NCI-H1930 (cell line): ENCODE data around the gene FAM78A.
"Not testable (repeated sequence)": the region's sequence is repeated elsewhere in the genome, so short reads cannot be mapped to it uniquely, and the experiment has no call there.

ENCODE experiments used
- DNase-seq, 2 experiments: peaks; one replicate each; lab custom pipeline; 2025; lab: John Stamatoyannopoulos, UW

FAM78A gene

GRCh38 chr9:131263033-131263343, 13.3 kb downstream of the FAM78A start:
- not testable (repeated sequence) for DNase-seq

GRCh38 chr9:131262327-131263032, 13.8 kb downstream of the FAM78A start:
- DNase-seq = no peak

GRCh38 chr9:131260751-131261452, 15.4 kb downstream of the FAM78A start:
- no peak for DNase-seq

DNA sequence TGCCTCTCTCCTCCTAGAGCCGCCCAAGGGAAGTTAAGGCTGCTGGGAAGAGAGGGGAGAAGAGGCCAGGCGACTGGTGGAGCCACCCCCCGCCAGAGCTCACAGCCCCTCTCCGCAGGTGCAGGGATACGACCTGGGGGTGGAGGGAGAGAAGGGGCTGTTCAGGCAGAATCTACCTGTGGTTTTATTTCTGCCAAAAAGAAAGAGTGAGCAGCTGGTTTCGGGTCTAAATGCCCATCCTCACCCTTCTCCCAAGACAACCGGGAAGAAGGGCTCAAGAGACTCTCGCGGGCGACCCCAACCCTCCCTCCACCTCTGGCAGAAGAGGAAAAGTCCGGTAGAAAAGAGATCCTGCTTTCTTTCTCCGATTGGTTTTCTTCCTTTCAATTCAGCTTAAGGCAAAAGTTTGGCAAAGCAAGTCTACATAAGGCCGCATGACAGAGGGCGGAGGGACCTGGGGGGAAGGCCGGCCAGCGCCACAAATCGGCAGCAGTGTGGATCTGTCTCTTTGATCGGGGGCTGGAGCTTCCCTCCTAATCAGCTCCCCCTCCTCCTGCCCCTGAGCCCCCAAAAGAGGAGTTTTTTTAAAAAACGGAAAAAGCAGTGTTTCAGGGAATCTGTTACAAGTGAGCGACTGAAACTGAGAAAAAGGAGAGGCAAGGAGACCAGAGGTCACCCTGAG, 16.3 kb downstream of the FAM78A start:
- DNase-seq = no peak

DNA sequence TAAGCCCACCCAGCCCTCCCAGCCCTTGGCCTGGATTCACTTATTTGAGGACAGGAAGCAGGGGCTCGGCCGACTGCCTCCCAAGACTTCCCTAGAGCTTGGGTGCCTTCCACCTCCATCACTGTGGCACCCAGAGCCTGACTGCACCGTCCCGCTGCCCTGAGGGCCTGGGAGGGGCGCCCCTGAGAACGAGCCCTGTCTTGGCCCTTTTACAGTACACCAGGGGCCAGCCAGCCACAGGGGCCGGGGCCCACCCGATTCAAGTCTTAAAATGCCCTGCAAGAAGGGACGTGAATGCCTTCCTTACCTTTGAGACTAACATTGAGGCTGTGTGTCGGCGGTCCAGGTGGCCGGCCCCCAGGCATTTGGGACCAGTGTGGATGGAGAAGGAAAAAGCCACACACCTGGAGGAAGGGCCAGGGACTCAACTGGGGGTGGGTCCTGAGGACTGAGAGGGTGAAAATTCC, 16.8 kb downstream of the FAM78A start:
- no peak for DNase-seq

DNA sequence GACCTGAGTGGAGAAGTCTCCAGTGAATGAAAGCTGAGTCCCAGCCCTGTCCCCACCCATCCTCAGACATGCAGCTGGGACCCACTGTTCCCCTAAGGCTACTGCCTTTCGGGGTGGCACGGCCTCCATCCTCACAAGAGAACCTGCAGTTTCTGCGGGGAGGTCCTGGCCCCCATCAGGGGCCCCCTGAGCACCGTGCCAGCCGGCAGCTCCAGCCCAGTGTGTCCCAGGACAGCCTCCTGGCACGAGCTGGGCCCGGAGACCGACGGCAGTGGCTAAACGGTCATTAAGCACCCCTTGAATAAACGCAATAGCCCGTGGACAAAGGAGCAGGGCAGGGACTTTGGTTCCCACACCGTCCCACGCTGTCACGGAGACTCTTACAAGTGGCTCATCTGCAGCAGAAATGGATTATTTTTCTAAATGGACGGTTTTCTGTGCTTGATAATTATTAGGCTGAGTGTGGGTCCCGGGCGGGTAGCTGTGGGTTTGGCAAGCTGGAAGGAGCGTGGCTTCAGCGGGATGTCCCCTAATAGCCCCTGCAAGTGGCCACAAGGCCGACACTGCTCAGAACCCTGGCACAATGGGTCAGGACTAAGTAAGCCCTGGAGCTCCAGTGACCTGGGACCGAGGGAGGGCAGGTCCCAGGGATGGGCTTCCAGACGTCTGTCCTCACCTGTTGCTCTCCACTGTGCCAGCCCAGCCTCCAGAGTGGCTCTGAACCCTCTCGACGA, 17.4 kb downstream of the FAM78A start:
- DNase-seq = no peak

- DNase-seq = no peak
Observed at GRCh38 chr9:131258186-131258585, 18.1 kb downstream of the FAM78A start.

- no peak for DNase-seq
Observed at GRCh38 chr9:131257266-131258025, 18.9 kb downstream of the FAM78A start.

DNA sequence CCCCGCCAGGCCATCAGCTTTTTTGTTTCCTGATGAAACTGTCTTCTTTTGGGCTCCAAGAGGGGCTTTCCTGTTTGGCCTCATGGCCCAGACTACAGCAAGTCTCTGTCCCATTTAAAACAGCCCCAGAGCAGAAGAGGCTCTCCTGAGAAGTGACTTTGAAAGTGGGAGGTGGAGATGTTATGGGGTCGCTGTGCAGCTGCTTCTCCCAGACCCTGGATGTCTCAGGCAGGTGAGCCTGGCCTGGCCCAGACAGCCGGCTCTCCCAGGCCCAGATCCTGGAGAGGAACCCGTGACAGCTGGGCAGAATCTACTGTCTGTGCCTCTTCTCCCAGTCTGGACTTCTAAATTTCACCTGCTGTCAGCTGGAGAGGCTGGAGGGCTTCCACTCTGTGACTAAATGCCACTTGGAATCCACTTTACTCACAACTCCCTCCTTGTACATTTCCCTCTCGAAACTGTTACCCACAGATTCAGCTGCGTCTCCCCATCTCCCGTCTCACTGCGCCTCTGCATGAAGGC, 20.6 kb downstream of the FAM78A start:
- no peak for DNase-seq

- no peak for DNase-seq
Observed at GRCh38 chr9:131254626-131255025, 21.7 kb downstream of the FAM78A start.

DNA sequence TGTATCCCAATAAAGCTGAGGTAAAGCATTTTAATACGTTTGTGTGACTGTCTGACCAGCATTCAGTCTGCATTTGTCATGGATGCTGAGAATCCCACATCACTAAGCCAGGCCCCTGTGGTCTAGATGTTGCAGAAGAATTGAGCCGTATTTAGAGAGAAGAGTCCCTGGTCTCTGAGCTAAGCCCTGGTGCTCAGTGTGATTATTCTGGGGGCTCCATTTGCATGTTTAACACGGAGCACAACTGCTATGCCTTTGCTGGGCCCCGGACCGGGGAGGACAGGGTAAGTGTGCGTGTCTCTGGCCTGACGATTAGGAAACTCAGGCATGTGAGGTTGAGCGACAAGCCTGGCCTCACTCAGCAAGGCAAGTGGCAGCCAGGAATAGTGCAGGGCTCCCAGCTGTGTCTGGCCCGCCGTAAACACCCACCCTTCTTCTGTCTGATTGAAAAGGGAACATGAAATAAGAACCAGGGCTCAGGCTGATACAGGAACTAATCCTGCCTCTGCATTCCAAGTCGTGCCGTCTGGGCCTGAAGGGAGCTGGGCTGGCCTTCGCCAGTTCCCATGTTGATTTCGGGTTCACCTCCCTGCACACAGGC, 22.3 kb downstream of the FAM78A start:
- no peak for DNase-seq

- no peak for DNase-seq
Observed at GRCh38 chr9:131252120-131252519, 24.2 kb downstream of the FAM78A start.

DNA sequence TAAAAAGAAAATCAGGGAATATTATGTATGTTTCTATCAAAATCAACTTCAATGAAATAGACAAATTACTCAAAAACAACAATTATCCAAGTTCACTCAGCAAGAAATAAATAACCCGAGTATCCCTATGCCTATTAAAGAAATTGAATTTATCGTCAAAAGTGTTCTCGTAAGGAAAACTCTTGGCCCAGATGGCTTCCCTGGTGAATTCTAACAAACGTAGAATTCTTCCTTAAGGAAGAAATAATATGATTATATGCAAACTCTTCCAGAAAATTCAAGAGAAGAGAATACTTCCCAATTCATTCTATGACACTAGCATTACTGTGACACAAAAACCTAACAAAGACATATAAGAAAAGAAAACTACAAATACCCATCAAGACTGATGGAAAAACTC, 29.7 kb downstream of the FAM78A start:
- no peak for DNase-seq

GRCh38 chr9:131244331-131244730, 32.0 kb downstream of the FAM78A start:
- not testable (repeated sequence) for DNase-seq

DNA sequence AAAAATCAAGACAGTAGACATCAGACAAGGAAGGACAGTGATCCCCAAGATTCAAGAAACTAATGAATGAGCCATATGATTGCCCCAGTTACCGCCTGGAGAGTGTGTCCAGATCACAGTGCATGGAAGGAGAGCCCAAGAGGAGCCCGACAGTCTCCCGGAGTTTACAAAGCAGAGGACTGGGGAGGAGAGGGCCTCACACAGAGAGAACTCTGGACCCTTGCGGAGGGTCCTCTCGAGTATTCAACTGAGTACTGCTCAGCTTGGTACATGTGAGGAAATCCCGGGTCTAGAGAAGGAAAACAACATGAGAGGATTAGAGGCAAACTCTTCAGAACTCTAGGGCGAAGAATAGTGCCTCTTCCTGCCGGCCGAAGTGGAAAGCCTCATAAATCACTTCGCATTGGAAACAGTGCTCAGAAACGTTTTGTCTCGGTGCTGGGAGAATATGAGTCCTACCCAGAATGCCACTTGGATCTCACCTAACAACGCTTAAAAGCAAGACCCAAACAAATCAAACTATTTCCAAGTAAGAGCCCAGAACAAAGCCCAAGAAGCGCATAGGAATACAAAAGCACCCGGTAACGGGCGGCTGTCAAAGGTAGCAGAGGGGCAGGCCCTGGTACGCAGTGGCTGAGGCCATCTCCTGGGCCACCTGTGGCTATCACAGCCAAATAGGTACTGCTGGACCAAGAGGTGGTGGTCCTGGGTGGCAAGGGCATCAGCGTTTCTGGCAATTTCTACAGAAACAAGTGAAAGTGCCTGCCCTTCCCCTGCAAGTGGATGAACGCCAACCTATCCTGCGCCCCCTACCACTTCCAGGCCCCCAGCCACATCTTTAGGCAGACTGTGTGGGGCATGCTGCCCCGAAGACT, 36.0 kb downstream of the FAM78A start:
- DNase-seq = no peak

GRCh38 chr9:131239161-131239975, 36.9 kb downstream of the FAM78A start:
- DNase-seq = no peak

DNA sequence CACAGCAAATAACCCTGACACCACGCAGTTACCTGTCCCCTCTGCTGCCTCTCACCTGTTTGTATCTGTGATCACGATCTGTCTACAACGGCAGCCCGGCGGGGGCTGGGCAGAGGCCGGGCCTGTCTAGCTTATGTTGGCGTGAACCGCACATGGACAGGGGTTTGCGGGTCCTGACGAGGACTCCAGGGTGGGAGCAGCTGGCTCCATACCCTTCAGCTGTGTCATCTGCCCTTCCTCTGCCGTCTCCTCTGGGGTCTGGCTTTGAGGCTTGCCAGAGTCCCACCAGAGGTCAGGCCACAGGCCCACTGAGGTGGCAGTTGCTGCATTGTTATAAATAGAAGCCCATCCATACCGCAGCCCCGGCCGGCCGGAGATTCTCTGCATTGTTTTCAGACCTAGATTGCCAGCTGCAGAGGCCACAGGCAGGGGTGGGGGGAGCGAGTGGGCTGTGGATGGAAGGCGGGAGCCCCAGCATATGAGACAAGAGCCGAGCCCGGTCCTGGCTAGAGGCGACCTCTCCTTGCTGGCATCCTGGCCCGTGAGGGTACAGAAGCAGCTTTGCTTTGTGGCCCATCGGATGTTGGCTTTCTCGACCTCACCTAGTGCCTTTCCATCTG, 37.8 kb downstream of the FAM78A start:
- DNase-seq = no peak

DNA sequence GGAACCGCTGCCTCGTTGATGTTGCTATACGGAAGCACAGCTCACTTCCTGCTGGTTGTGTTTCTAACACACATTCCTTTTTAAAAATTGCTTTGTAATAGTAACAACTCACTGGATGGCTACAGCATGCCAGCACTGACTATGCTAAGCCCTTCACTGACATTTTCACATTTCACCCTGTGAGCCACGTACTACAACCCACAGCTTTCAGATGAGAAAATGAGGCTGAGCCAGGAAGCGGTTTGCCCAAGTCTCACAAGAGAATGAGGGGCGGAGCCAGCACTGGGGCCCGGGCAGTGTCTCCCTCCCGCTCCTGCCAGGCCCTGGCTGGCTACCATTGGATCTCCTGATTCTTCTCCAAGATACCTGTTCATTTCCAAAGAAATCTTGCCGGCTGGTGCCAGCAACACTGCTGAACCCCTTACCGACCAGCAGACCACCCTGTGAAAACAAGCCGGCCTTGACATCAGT, 38.3 kb downstream of the FAM78A start:
- no peak for DNase-seq

GRCh38 chr9:131237291-131237690, 39.0 kb downstream of the FAM78A start:
- DNase-seq = no peak
